K562 (cell line): ENCODE results near the gene BTAF1. TPM values are rescaled to one million over a fixed set of nuclear protein-coding genes. Genes with fewer than 3 reads are reported as not detected.

Source experiments
- ATAC-seq: fragments of 200-7000 bp; cut with Tn5 transposase; 3 replicates; pipeline ENCODE4 v1.9.1; 2020; ENCODE audit warnings: moderate library complexity
- BruUV-seq: library from RNA; stranded (reverse); fragments of 400-500 nt; replicated peaks from 2 replicates; lab custom pipeline; 2021; lab: Mats Ljungman, UMichigan
- CTCF ChIA-PET: fragments of 300-600 bp; formaldehyde crosslinking; extraction: SDS; loops from one replicate; lab custom pipeline; 2021; ENCODE audit warnings: low intra/inter-chr PET ratio; lab: Yijun Ruan, JAX
- POLR2A ChIA-PET: fragments of 300-600, 350-650 bp; sonication (Branson Sonifier 250); formaldehyde crosslinking; extraction: SDS; loops from one replicate; lab custom pipeline; 2021; ENCODE audit warnings: antibody characterized with exemption, inconsistent platforms; lab: Yijun Ruan, JAX
- DNase-seq, 4 experiments: peaks; one replicate each; pipeline versions ENCODE4 v3.0.0 to v3.0.0-alpha.2; 2011 to 2018; ENCODE audit warnings: low spot score in 3 of 4, mixed read lengths in 3 of 4; ENCODE audit errors: extremely low read depth in 1 of 4
- FAIRE-seq: peaks from 2 replicates; lab custom pipeline; 2011; peaks lifted over from hg19 to GRCh38; lab: Jason Lieb, UNC
- H2AFZ ChIP-seq: 2 replicates; pipeline ENCODE4 v1.6.0; 2011; ENCODE audit warnings: low read depth, low read length, control low read depth, inconsistent platforms
- H3K27ac ChIP-seq: fragments of 200-600 bp; 3 replicates; pipeline ENCODE4 v1.8.0; 2011; ENCODE audit warnings: low read depth, mild to moderate bottlenecking, control low read depth, inconsistent platforms, low read length, moderate library complexity, mixed read lengths; ENCODE audit errors: extremely low read depth
- H3K27me3 ChIP-seq, 2 experiments: fragments of 300-600 bp in 1 of 2; 2 replicates in 1 of 2; 3 replicates in 1 of 2; pipeline versions ENCODE4 v1.6.0 to v1.8.0; 2011; ENCODE audit warnings: inconsistent platforms in 2 of 2, low read length in 2 of 2, mild to moderate bottlenecking in 1 of 2, mixed read lengths in 1 of 2, moderate library complexity in 1 of 2; ENCODE audit not compliant: control insufficient read depth in 2 of 2, insufficient read depth in 2 of 2
- H3K36me3 ChIP-seq: fragments of 300-600 bp; 3 replicates; pipeline ENCODE4 v1.8.0; 2011; ENCODE audit warnings: mild to moderate bottlenecking, low read length, inconsistent platforms; ENCODE audit not compliant: control insufficient read depth, insufficient read depth
- H3K4me1 ChIP-seq, 2 experiments: fragments of 200-600 bp in 1 of 2; replicated peaks in 1 of 2; 2 replicates in 1 of 2; 3 replicates in 1 of 2; pipeline versions ENCODE4 v1.5.1 to v1.8.0; 2011; ENCODE audit warnings: inconsistent platforms in 2 of 2, low read length in 2 of 2, mild to moderate bottlenecking in 1 of 2, mixed read lengths in 1 of 2, moderate library complexity in 1 of 2; ENCODE audit not compliant: control insufficient read depth in 2 of 2, insufficient read depth in 2 of 2
- H3K4me2 ChIP-seq: 2 replicates; pipeline ENCODE4 v1.6.1; 2011; ENCODE audit warnings: low read length, control low read depth, inconsistent platforms, mixed read lengths; ENCODE audit not compliant: insufficient read depth
- H3K4me3 ChIP-seq: fragments of 200-600 bp; sonication (generic), shearing (Covaris generic); 2 replicates; pipeline ENCODE4 v1.5.1; 2016; ENCODE audit warnings: control low read depth, inconsistent platforms
- H3K79me2 ChIP-seq: fragments of 200-600 bp; 3 replicates; pipeline ENCODE4 v1.8.0; 2011; ENCODE audit warnings: low read length, inconsistent platforms; ENCODE audit not compliant: control insufficient read depth, insufficient read depth
- H3K9ac ChIP-seq, 2 experiments: 2 replicates each; pipeline versions ENCODE4 v1.6.0 to v1.6.1; 2011; ENCODE audit warnings: low read depth in 2 of 2, low read length in 2 of 2, control low read depth in 1 of 2, inconsistent platforms in 1 of 2, mild to moderate bottlenecking in 1 of 2, mixed read lengths in 1 of 2; ENCODE audit not compliant: insufficient read depth in 1 of 2
- H3K9me1 ChIP-seq: one replicate; pipeline ENCODE4 v1.6.0; 2011; ENCODE audit warnings: inconsistent platforms, mild to moderate bottlenecking, low read length, moderate library complexity; ENCODE audit not compliant: control insufficient read depth, insufficient read depth
- H3K9me3 ChIP-seq: replicated peaks from 2 replicates; pipeline ENCODE4 v1.5.1; 2011; ENCODE audit warnings: low read depth, low read length, inconsistent platforms; ENCODE audit not compliant: control insufficient read depth, insufficient read depth
- H4K20me1 ChIP-seq: replicated peaks from 2 replicates; pipeline ENCODE4 v1.6.1; 2011; ENCODE audit warnings: low read length, inconsistent platforms, mixed read lengths; ENCODE audit not compliant: control insufficient read depth, insufficient read depth
- DDX20 ChIP-seq: fragments of 450-650 bp; IDR thresholded peaks from 2 replicates; pipeline ENCODE4 v1.6.1; 2016; ENCODE audit warnings: missing genetic modification characterization, low read depth, mild to moderate bottlenecking, missing compliant biosample characterization, moderate library complexity
- MCM7 ChIP-seq, 2 experiments: fragments of 450-650 bp; IDR thresholded peaks; 2 replicates each; pipeline ENCODE4 v1.6.1; 2016 to 2018
- NFIC ChIP-seq: fragments of 450-650 bp; IDR thresholded peaks from 2 replicates; pipeline ENCODE4 v1.6.1; 2017; ENCODE audit warnings: mild to moderate bottlenecking, inconsistent platforms
- RBM25 ChIP-seq: fragments of 200-400 bp; formaldehyde crosslinking; IDR thresholded peaks from 2 replicates; pipeline ENCODE4 v1.6.1; 2018; ENCODE audit warnings: low read length, low read depth, moderate library complexity; ENCODE audit not compliant: severe bottlenecking
- STAG1 ChIP-seq: sonication (generic); formaldehyde crosslinking; IDR thresholded peaks from 2 replicates; pipeline ENCODE4 v1.5.0; 2020; ENCODE audit warnings: missing genetic modification reagents, borderline replicate concordance
- TAF1 ChIP-seq: IDR thresholded peaks from 2 replicates; pipeline ENCODE4 v1.6.1; 2011; ENCODE audit warnings: mild to moderate bottlenecking, low read length, moderate library complexity; ENCODE audit not compliant: insufficient read depth, control insufficient read depth, severe bottlenecking; ENCODE audit errors: extremely low read depth
- YY1 ChIP-seq, 3 experiments: IDR thresholded peaks; 2 replicates each; pipeline ENCODE4 v1.6.1; 2011; ENCODE audit warnings: low read length in 2 of 3, mild to moderate bottlenecking in 2 of 3, moderate library complexity in 2 of 3, borderline replicate concordance in 1 of 3, control low read depth in 1 of 3, low read depth in 1 of 3; ENCODE audit not compliant: insufficient read depth in 3 of 3, insufficient replicate concordance in 2 of 3, control insufficient read depth in 1 of 3, insufficient read length in 1 of 3; ENCODE audit errors: extremely low read depth in 1 of 3
- ZNF507 ChIP-seq: conservative IDR thresholded peaks from 2 replicates; pipeline ENCODE4 v1.6.1; 2017; ENCODE audit warnings: missing genetic modification characterization, missing compliant biosample characterization
- WGBS: fragments of 100-300 bp; shearing (Covaris generic); methylation state at CpG from one replicate; pipeline ENCODE4 v1.1.6; 2016; ENCODE audit warnings: low coverage, mixed read lengths; ENCODE audit not compliant: insufficient coverage; ENCODE audit errors: missing lambda C conversion rate; 5-methylcytosine and 5-hydroxymethylcytosine counted together
- in situ Hi-C: fragments of 300-500 bp; cut with MboI; formaldehyde crosslinking; loops from 4 replicates; pipeline ENCODE4 v1.15.0; 2018; ENCODE audit warnings: inconsistent platforms, mixed read lengths
- intact Hi-C: fragments of 100-400 bp; cut with micrococcal nuclease; formaldehyde crosslinking; loops from 2 replicates; pipeline ENCODE4 v1.14.2; 2022
- polyA plus RNA-seq, 8 experiments: library from polyadenylated mRNA; depleted of rRNA in 4 of 8; stranded (reverse) in 5 of 8; unstranded in 3 of 8; fragments of >200 nt; fragmentation: Nextera tagmentation in 2 of 8; fragmentation: Illumina TruSeq in 1 of 8; extraction: Ambion mirVana in 2 of 8; extraction: Trizol in 1 of 8; gene quantifications; 2 replicates each; pipeline versions ENCODE4 v1.2.1 to v1.2.3, GENCODE V29; 2011 to 2014; ENCODE audit warnings: inconsistent platforms in 1 of 8, missing spikeins in 1 of 8
- total RNA-seq, 7 experiments: library from RNA; depleted of rRNA in 6 of 7; stranded (reverse); fragments of >200 nt in 6 of 7; fragmentation: Illumina TruSeq in 2 of 7; extraction: Trizol in 2 of 7; gene quantifications; 2 replicates each; pipeline versions ENCODE4 v1.2.1 to v1.2.3, GENCODE V29; 2011 to 2021; ENCODE audit warnings: low replicate concordance in 1 of 7

Gene BTAF1
- total and polyA plus RNA-seq, 9 of the 15 experiments (the other 6 are each of a cell fraction or from before 2014, with no cell fraction given) = 6.6 to 70.7 (median 30.5) TPM

DNA sequence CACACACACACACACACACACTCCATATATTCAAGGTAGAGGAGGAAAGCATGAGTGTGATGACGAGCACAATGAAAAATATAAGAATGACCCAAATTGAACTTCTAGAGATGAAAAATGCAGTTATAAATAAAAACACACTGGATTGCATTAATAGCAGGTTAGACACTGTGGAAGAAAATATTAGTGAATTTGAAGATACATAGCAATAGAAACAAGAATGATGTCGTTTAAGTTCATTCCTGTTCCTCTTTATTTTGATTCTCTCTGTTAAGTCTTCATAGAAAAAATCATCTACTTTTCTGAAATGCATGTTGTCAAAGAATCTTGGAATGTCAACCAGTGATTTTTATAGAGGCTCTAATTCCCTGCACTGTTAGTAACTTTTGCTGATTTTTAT lies 78.4 kb downstream of the BTAF1 start:
- no peak overlapping the region for H3K27ac ChIP-seq
- in situ Hi-C loops (no loop called here), intact Hi-C loops (no loop called here)
- BruUV-seq = no TSS peak
- no peak overlapping the region for H2AFZ ChIP-seq
- no peak overlapping the region for H3K9ac ChIP-seq
- WGBS = 100% methylated on average over 2 of the region's 2 CpGs
- no peaks in the 10 kb centered on the region for H3K79me2 ChIP-seq
- no peaks in the 10 kb centered on the region for H3K4me1 ChIP-seq
- H3K4me2 ChIP-seq = no peak overlapping the region
- peaks cover 43% of the 10 kb centered on the region for H3K36me3 ChIP-seq
- no peaks in the 10 kb centered on the region for H4K20me1 ChIP-seq
- no peak overlapping the region for H3K4me3 ChIP-seq
- TF ChIP-seq ZNF507 (tag) (no peak), RBM25 (peak; percentile 31)
- ATAC-seq = no peak
- POLR2A ChIA-PET = no interaction called here
- no peaks in the 10 kb centered on the region for H3K27me3 ChIP-seq
- H3K9me3 ChIP-seq = no peaks in the 10 kb centered on the region; the same call in 1 of the 2 replicates
- no peaks in the 10 kb centered on the region for H3K9me1 ChIP-seq
- DNase-seq = no peak
- FAIRE-seq = no peak
- CTCF ChIA-PET = no interaction called here

DNA sequence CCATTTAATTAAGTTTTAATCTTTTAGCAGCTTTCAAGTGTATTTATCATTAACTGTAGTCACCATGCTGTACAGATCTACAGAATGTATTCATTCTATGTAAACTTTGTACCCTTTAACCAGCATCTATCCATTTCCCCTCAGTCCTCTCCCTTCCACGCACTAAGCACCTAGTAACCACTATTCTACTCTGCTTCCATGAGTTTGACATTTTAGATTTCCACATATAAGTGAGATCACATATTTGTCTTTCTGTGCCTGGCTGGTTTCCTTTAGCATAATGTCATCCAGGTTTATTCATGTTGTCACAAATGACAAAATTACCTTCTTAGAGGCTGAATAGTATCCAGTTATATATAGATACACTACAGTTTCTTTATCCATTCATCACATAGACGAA lies 79.7 kb downstream of the BTAF1 start:
- Histone ChIP-seq H3K79me2 (no peaks in the 10 kb centered on the region), H3K4me3 (no peak overlapping the region), H3K9me1 (no peaks in the 10 kb centered on the region), H3K9me3 (no peaks in the 10 kb centered on the region; the same call in 1 of the 2 replicates), H3K4me2 (no peak overlapping the region), H3K27me3 (no peaks in the 10 kb centered on the region), H2AFZ (no peak overlapping the region), H4K20me1 (no peaks in the 10 kb centered on the region), H3K9ac (no peak overlapping the region), H3K4me1 (no peaks in the 10 kb centered on the region), H3K36me3 (peaks cover 36% of the 10 kb centered on the region; the same call in 2 of the 3 replicates), H3K27ac (no peak overlapping the region)
- in situ Hi-C loops (no loop called here), intact Hi-C loops (no loop called here)
- ChIA-PET CTCF (no interaction called here), POLR2A (interaction anchor here (0.5 kb wide), 1 partner anchor 45 kb away, joined by 3 read pairs; no protein-coding TSS in a partner anchor)
- FAIRE-seq (no peak), ATAC-seq (no peak), DNase-seq (no peak)
- no TSS peak for BruUV-seq
- TF ChIP-seq TAF1 (no peak), DDX20 (tag) (no peak), STAG1 (no peak), NFIC (no peak), MCM7 (IDR thresholded peaks at IDR 0.05) (no peak), YY1 (IDR thresholded peaks at IDR 0.05; ENCODE audit: borderline replicate concordance in 1 of 3, control insufficient read depth in 1 of 3, extremely low read depth in 1 of 3, insufficient read depth in 3 of 3, insufficient read length in 1 of 3, insufficient replicate concordance in 2 of 3, low read depth in 1 of 3, low read length in 2 of 3) (no peak)
- 69% methylated on average over 2 of the region's 2 CpGs for WGBS
